HG02840 (cell line): ENCODE results near the gene TMEM45A.
"Not testable (repeated sequence)": the region's sequence is repeated elsewhere in the genome, so short reads cannot be mapped to it uniquely, and the experiment has no call there.

ENCODE experiments used
- ATAC-seq: cut with Tn5 transposase; IDR thresholded peaks from one replicate; pipeline ENCODE4 v1.9.1; 2021; ENCODE audit warnings: mild to moderate bottlenecking, moderate library complexity, moderate number of reproducible peaks; ENCODE audit not compliant: unreplicated experiment, low FRiP score

Gene TMEM45A

DNA sequence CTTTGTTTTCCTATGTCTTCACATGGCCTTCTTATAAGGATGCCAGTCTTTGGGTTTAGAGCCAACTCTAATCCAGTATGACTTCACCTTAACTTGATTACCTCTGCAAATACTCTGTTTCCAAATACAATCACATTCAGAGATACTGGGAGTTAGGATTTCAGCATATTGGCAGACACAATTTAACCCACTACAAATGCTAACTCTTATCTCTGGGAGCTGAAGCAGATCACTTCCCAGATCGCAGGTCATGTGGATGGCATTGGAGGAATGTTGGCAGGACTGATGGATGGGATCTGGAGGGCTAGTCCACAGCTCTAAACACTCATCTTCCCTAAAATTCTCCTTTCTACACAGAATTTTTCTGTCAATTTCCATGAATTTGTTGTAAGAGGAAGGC lies 70.8 kb downstream of the TMEM45A start:
- ATAC-seq, result no peak

DNA sequence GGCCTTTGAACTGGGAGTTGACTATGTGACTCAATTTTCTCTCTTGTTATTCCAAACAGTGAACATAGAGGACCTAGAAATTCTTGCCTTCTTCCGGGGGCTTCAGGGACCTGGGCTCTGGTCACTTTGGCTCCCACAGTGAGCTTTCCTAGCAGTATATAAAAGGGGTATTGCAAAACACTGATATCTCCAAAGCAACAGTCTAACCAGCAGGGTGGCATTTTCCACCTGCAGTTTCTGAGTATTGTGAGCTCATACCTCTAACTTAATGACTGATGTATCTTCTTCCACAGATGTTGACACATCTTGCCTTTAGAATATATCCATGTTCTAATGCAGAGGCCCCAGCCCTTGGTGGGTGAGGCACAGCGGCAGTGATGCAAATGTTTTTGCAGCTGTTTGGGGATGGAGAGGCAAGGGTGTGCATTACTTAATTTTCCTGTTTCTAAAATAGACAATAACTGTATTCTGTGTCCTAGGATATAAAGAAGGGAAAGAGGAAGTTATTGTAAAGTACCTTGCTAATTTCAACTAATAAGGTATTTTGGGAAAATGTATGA lies 71.3 kb downstream of the TMEM45A start:
- ATAC-seq, result no peak

DNA sequence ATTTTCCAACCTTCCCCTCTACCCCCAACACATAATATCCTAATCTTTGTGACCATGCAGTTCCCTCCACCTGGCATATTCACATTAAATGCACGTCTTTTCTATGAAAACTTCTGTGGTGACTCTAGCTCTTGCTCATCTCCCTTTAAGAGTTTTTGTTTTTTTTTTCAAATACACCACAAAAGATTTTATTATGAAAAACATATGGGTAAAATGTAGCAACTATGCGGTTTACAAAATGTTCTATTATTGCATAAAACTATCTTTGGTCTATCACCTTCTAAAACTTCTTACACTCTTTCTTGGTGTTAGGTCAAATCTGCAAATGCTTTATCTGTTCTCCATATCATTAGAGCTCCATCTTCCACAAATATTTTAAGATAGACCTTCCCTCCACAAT lies 78.4 kb downstream of the TMEM45A start:
- no peak for ATAC-seq

DNA sequence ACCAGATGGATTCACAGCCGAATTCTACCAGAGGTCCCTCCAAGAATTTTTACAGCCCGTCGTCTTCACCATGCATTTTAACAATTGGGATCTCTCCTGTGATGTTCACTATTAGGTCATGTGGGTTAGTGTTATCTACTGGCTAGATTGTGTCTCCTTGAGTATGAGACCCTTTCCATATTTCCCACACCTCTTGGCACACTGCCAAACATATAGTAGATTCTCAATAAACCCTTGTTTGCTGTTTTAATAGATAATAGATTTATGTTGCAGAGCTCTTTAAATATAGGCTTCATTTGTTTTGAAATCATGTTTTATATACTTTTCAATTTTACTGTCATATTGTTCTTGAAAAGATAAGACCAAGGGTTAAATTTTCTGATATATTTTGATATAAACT lies 82.1 kb downstream of the TMEM45A start:
- ATAC-seq, result no peak

DNA sequence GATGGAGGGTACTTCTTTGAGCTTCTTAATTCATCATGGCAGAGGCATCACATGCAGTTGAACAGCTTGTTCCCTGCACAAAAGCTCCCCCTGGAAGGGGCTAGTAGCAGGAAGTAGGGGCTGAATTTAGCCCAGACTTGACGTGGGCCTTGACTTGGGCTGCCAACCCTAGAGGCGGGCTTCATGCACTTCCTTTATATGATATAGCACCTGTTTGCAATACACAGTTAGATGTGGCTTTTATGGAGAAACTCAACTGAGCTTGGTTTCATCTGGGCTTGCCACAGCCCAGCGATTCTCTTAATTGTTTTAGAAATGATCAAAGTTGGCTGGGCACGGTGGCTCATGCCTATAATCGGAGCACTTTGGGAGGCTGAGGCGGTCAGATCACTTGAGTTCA lies 83.3 kb downstream of the TMEM45A start:
- ATAC-seq, result no peak

DNA sequence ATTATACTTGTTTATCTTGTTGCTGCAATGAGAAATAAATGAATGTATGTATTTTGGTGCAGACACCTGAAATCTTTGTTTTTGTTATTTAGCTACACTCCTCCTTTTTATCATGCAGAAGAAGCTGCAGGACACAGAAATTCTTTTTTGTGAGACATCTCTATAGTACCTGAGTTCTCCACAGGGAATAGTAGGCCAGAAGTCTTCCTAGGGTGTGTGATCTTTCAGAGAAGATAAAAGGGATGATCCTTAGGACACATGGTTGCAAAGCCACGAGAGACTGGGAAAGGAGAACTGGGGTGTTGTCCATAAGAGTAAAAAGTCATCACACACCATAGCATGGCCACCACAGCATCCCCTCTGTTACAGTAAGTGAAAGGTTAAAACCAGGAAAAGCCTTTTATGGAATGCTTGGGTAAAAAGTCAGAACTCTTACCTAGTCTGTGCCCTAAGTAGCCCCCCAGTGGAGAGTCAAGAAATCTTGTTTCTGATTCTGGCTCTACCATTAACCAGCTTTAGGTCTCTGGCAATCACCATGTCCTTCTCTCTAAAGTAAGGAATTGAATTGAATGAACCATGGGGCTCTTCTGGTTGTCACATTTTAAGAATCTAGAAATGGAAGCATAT lies 85.1 kb downstream of the TMEM45A start:
- no peak for ATAC-seq

DNA sequence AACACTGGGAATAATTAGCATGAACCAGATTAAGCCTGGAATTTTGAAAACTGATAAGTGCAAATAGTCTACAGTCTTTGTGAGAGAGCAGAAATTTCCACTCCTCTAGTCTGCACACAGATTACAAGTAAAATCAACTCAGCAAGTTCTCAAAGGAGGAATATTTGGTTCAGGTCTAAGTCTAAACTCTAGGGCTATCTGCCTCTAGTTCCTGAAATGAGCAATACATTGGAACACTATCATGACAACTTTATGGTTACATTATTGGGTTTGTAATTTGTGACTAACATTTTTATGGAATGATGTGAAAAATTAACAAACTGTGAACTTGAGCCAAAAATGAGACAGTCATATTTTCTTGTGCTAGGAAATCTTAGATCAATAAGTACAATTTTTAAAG lies 86.2 kb downstream of the TMEM45A start:
- no peak for ATAC-seq

DNA sequence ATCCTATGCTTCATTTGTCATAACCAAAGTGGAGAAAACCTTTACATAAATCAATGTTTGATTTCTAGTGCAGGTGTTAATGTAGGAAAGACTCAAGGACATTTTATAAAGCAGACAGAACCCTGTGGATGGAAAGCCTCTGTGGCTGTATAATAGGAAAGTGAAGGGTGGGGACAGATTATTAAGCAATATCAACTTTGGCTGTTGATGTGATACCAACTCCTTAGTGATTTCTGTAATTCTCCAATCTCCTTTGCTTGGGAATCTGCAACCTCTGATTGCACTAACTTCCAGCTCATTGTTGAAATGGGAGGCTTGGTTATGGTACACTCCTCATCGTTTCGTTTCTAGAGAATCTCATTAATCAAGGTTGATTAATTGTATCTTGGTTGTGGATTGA lies 87.7 kb downstream of the TMEM45A start:
- no peak for ATAC-seq

DNA sequence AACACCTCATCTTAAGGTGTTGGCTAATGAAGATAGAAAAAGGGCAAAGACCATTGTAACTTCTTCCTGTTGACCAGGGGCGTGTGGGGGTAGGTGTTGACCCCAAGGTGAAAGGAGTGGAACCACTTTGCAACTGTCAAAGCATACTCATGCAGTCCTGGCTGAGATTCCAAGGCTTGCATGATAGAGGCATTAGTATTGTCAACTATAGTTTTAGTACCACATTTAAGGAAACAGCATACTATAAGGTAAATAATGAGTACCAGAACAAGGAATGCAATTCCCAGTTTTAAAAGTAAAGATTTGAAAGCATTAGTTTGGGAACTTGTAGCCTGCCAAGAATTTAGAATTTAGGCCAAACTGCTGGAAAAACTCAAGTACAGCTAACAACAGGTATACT lies 89.2 kb downstream of the TMEM45A start:
- no peak for ATAC-seq

DNA sequence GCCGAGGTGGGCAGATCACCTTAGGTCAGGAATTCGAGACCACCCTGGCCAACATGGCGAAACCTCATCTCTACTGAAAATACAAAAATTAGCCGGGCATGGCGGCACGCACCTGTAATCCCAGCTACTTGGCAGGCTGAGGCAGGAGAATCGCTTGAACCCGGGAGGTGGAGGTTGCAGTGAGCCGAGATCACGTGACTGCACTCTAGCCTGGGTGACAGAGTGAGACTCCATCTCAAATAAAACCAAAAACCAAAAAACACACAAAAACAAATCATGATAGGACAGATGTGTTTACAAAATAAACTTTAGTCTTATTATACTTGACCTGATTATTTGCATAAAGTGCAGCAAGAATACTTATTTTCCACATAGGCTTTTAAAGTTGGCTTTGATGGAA lies 89.7 kb downstream of the TMEM45A start:
- ATAC-seq, result not testable (repeated sequence)

DNA sequence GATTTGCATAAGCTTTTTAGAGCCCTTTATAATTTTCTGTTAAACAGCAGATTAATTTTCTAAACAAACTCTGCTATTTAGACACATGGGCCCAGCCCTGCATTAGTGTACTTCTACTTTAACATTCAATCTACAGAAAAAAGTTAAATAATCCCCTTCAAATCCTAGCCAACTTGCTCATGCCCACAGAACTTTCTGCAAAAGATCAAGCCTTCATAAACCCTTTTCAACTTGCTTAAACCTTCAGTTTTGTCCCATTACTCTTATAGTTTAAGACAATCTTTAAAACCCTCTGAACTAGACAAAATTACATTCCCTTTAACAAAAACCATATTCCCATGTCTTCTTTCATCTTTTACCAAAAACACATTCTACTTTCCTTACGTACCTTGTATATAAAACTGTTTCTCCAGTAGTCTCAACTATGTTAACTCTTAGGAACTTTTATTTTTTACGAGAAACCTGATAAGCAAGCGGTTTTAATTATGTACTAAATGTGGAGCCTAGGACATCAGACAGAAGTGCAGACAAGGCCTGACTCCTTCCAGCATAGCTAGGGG lies 91.8 kb downstream of the TMEM45A start:
- ATAC-seq, result no peak

DNA sequence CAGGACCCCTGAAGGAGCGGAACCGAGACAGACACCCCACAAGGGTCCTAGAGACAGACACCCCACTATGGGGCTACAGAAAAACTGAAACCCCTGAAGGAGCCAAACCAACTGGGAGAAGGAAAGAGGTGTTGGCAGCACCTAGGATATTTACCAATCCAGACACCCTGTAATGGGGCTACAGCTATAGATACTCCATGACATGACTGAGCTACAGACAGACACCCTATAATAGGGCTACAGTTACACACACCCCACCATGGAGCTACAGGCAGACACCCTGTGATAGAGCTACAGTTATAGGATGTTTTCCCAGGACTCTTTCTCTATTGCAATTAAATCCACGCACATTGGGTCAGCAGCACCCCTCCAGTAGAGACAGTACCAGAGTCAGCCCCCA lies 94.4 kb downstream of the TMEM45A start:
- ATAC-seq, result no peak

DNA sequence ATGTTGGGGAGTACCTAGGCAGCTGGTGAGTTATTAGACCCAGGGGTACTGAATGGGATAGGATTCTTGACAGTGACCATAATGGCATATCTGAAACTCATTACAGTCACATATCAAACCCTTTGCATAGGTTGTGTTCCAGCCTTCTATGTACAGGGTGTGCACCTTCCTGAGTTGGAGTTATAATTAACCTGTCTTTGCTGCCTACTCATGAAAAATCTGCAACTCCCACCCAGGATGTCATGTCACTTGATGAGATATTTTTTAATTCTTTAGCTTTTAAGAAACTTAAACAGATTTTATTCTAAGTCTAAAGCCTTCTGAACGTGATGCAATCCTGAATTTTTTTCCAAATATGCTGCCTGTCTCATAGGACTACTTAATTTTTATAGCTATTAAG lies 95.8 kb downstream of the TMEM45A start:
- ATAC-seq, result no peak

DNA sequence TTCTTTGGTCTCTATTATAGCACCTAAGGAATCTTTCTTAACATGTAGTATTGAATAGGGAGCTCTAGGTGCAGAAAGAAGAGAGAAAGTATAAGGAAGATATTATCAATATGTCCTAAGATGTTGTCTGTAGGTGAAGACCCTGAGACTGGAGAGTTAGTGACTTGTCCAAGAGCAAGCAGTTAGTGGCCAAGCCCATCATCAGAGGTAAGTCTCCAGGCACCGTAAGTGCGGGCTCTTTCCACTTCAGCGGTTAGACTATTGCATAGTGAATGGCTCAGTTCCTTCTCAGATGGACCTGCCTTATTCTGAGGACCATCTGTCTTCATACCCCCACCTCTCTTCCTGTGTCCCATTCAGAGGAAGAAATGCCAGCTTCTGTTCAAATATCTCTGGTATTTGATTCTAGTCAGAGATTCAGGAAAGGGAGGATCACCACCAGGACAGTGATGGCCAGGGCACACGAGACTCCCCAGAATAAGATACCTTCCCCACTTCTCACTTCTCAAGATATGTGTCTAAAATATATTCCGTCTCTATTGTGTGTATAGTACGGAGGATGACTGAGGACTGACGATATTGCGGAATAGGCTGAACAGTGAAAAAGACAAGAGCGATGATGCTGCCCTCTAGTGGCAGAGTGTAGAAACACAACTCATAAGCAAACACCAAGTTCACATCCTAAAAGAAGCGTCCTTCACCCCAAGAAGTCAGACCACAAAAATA lies 97.9 kb downstream of the TMEM45A start:
- ATAC-seq, result peak; percentile 85

DNA sequence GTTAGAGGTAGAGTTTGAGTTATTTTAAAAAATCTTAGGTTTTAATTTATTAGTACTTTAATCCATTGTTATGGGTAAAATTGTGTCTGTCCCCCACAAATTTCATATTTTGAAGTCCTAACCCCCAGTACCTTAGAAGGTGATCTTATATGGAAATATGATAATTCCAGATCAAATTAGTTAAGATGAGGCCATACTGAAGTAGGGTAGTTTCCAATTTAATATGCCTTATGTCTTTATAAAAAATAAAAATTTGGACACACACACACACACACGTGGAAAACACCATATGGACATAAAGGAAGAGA lies 98.4 kb downstream of the TMEM45A start:
- no peak for ATAC-seq

DNA sequence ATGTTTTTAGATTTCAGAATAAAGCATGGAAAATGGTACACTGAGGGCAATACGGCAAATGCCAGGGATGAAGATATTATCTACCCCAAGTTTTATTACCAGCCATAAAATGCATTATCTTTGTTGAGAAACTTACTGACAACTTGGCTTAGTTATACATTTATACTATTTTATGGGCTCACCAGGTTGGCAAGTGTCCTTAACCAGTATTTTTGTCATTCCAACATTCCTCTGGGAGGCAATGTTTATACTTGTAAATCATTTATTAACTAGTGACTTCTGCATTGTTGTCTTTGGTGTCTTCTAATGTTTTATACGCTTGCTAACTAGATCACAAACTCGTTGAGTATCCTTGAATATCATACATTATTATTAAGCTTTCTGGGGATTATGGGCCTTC lies 99.0 kb downstream of the TMEM45A start:
- ATAC-seq, result no peak

DNA sequence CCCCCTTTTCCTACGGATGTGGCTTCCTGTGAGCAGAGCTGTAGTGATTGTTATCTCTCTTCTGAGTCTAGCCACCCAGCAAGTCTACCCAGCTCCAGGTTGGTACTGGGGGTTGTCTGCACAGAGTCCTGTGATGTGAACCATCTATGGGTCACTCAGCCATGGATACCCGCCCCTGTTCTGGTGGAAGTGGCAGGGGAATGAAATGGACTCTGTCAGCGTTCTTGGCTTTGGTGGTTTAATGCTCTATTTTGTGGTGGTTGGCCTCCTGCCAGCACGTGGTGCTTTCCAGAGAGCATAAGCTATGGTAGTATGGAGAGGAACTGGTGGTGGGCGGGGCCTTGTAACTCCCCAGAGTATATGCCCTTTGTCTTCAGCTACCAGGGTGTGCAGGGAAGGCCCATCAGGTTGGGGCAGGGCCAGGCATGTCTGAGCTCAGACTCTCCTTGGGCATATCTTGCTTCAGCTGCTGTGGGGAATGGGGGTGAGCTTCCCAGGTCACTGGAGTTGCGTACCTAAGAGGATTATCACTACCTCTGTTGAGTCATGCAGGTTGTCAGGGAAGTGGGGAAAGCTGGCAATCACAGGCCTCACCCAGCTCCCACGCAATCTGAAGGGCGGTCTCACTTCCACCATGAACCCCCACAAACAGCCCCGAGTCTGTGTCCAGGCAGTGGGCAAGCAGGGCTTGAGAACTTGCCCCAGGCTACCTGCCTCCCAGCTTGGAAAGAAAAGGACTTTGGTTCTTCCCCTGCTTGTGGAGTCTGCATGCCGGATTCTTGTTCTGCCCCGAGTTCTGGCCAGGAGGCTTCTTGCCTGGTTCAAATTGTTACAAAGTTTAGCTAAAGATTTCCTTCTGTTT lies 108.0 kb downstream of the TMEM45A start:
- ATAC-seq, result no peak

DNA sequence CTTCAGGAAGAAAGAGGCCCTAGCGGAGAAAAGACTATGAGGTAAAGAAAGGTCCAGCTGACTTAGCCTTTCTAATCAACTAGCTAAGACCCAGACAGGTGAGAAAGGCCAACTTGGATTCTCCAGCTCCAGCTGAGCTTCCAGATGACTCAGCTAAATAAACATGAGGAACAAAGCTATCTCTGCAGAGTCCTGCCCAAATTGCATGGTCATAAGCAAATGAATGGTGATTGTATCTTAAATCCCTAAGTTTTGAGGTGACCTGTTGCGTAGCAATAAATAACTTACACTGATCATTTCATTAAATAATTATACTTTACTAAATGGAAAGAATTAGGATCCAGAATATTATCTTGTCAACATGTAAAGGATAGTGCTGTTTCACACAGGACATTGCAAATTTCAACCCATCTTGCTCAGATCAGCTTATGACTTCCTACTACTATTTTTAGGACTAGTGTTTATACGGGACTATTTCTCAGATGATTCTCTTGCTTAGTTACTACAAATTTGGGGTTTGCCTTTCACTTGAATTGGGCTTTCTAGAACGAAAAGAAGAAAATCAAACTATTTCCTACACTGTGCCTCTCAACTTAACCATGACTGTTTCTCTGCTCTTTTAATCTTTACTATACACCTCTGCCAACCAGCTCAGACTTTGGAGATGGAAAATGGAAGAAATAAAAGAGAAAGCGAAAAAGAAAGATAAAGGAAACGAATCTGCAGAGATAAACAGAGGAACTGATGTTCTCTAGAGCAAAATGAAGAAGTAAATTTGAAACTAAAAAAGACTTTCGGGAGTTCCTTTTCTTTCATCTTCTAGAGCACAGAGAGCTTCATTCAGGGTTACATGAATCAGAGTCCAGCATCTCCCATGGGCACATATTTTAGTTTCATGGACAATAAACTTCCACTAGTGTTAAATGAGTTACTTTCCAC lies 110.4 kb downstream of the TMEM45A start:
- ATAC-seq, result peak; percentile 48

DNA sequence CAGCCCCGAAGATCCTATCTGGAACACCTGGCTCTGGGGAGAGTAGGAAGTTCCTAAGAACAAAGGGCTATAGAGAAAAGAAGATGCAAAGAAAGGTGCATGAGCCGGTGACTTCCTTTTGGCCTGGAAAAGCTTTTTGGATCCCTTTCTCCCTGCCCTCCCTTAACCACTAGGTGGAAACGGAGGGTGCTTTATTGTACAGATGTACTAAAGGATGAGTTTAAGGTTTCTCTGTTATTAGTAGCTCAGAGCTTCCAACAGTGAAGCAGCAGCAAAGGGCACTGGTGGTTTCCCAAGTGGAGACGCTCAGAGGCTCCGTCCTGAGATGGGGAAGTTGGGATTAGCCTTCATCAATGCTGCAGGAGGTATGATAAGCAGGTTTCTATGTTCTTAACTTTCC lies 111.0 kb downstream of the TMEM45A start:
- peak; percentile 37 for ATAC-seq

DNA sequence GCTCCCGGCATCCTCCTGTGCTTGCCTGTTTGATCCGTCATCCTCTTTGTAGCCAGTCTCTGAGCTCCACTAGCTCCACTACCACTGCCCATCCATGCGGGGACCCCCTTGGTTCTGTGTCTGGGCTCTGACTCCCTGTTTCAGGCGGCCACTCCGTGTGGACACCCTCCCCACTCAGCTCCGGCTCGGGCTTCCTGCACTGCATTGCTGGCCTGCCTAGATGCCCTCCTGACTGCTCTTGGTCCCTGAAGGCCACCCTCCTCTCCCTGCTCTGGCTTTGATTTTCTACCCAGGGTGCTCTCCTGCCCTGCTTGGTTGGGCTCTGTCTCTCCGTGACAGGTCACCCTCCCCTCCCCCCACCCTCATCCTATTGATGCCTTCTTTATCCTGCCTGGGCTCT lies 112.9 kb downstream of the TMEM45A start:
- no peak for ATAC-seq
